Measurements from ENCODE around the gene HAUS7. TPM values are rescaled to one million over a fixed set of nuclear protein-coding genes. Genes with fewer than 3 reads are reported as not detected.

HAUS7 gene
- total and polyA plus RNA-seq, 7 donors = 15.0 to 37.8 (median 23.9) TPM

- intact Hi-C loops (cut with DNase I) = no loop called here
- H3K4me3 ChIP-seq = no peak overlapping the region
- H3K27me3 ChIP-seq = no peaks in the 10 kb centered on the region
- TF ChIP-seq POLR2AphosphoS5 (IDR thresholded peaks at IDR 0.05) (no peak), CTCF (IDR thresholded peaks at IDR 0.05) (peak in 2 of 4 experiments; percentile 7 to 34)
- H3K36me3 ChIP-seq = no peaks in the 10 kb centered on the region
- H3K27ac ChIP-seq = no peak overlapping the region
- WGBS, 2 donors = 78 to 80% methylated on average over 60 of the region's 60 CpGs
- DNase-seq = no peak
- no peaks in the 10 kb centered on the region for H3K9me3 ChIP-seq
- no peaks in the 10 kb centered on the region for H3K4me1 ChIP-seq
Measured at GRCh38 chrX:153400146-153401132, 69.9 kb downstream of the HAUS7 start.

- Histone ChIP-seq H3K9me3 (no peaks in the 10 kb centered on the region), H3K27ac (no peak overlapping the region), H3K4me3 (no peak overlapping the region), H3K4me1 (no peaks in the 10 kb centered on the region), H3K27me3 (no peaks in the 10 kb centered on the region), H3K36me3 (no peaks in the 10 kb centered on the region)
- peak; percentile 35 for DNase-seq
- intact Hi-C loops (cut with DNase I) = no loop called here
- no peak for TF ChIP-seq CTCF (IDR thresholded peaks at IDR 0.05)
- no peak for TF ChIP-seq POLR2AphosphoS5 (IDR thresholded peaks at IDR 0.05)
- no peak for TF ChIP-seq POLR2A (IDR thresholded peaks at IDR 0.05)
- no peak for TF ChIP-seq EP300 (IDR thresholded peaks at IDR 0.05)
- WGBS, 2 donors = 84 to 90% methylated on average over 17 of the region's 17 CpGs
Measured at GRCh38 chrX:153398275-153398960, 72.0 kb downstream of the HAUS7 start.

Small RNA genes within 50 kb of the gene (small RNA-seq; reads per million reads assigned to genes)
- gene RN7SL667P = 0 reads per million in 3 donors

Other genes with a start within 250 kb of the HAUS7 start
- not detected for gene PNMA6F, start 148.8 kb downstream of the HAUS7 start, total RNA-seq
- not detected for gene PNMA6F, start 148.8 kb downstream of the HAUS7 start, polyA plus RNA-seq
- gene ZNF275, start 136.4 kb downstream of the HAUS7 start, total RNA-seq = 10 to 100 TPM in 2 of 4 donors, 1 to 10 TPM in 2; 8.6 to 13.3 (median 9.9) TPM
- gene ZNF275, start 136.4 kb downstream of the HAUS7 start, polyA plus RNA-seq = 1 to 10 TPM; 1.4 to 3.7 (median 2.4) TPM
- not detected for gene PNMA6E, start 69.2 kb downstream of the HAUS7 start, total RNA-seq
- not detected for gene PNMA6E, start 69.2 kb downstream of the HAUS7 start, polyA plus RNA-seq
- gene ZFP92, start 59.1 kb downstream of the HAUS7 start, total RNA-seq = 1 to 10 TPM in 3 of 4 donors, under 1 TPM in 1; 0.71 to 2.2 (median 2.0) TPM
- under 1 TPM in 1 of 3 donors, not detected in 2; 0.35 TPM for gene ZFP92, start 59.1 kb downstream of the HAUS7 start, polyA plus RNA-seq
- gene TREX2, start 24.5 kb downstream of the HAUS7 start, total RNA-seq = 1 to 10 TPM in 2 of 4 donors, under 1 TPM in 1, not detected in 1; 0.16 to 3.6 (median 2.4) TPM
- gene TREX2, start 24.5 kb downstream of the HAUS7 start, polyA plus RNA-seq = under 1 TPM in 1 of 3 donors, not detected in 2; 0.87 TPM
- 100 to 1,000 TPM in 1 of 4 donors, 10 to 100 TPM in 1, 1 to 10 TPM in 2; 5.7 to 181 (median 10.1) TPM for gene BGN, start 24.4 kb upstream of the HAUS7 start, total RNA-seq
- 10 to 100 TPM in 1 of 3 donors, 1 to 10 TPM in 2; 1.8 to 29.9 (median 9.0) TPM for gene BGN, start 24.4 kb upstream of the HAUS7 start, polyA plus RNA-seq
- under 1 TPM; under 0.01 to 0.95 (median 0.26) TPM for gene ATP2B3, start 47.1 kb upstream of the HAUS7 start, total RNA-seq
- gene ATP2B3, start 47.1 kb upstream of the HAUS7 start, polyA plus RNA-seq = under 1 TPM in 1 of 3 donors, not detected in 2; 0.26 TPM
- 10 to 100 TPM; 31.8 to 49.0 (median 39.9) TPM for gene CCNQ, start 128.6 kb upstream of the HAUS7 start, total RNA-seq
- 10 to 100 TPM; 36.7 to 40.8 (median 37.9) TPM for gene CCNQ, start 128.6 kb upstream of the HAUS7 start, polyA plus RNA-seq
- gene DUSP9, start 176.6 kb upstream of the HAUS7 start, total RNA-seq = not detected
- gene DUSP9, start 176.6 kb upstream of the HAUS7 start, polyA plus RNA-seq = under 1 TPM in 1 of 3 donors, not detected in 2; 0.06 TPM
- 100 to 1,000 TPM in 1 of 4 donors, 10 to 100 TPM in 3; 33.9 to 135 (median 64.2) TPM for gene PNCK, start 203.2 kb upstream of the HAUS7 start, total RNA-seq
- gene PNCK, start 203.2 kb upstream of the HAUS7 start, polyA plus RNA-seq = 1 to 10 TPM in 1 of 3 donors, not detected in 2; 4.6 TPM
- gene SLC6A8, start 217.3 kb upstream of the HAUS7 start, total RNA-seq = 10 to 100 TPM; 31.9 to 60.7 (median 35.1) TPM
- 100 to 1,000 TPM in 1 of 3 donors, 10 to 100 TPM in 2; 67.9 to 158 (median 70.5) TPM for gene SLC6A8, start 217.3 kb upstream of the HAUS7 start, polyA plus RNA-seq